ENCODE results near the gene CFAP45. TPM values are rescaled to one million over a fixed set of nuclear protein-coding genes. Genes with fewer than 3 reads are reported as not detected.

Gene CFAP45
- total and polyA plus RNA-seq, 9 of the 15 experiments (the other 6 are each of a cell fraction or from before 2014, with no cell fraction given) = 0.65 to 2.4 (median 1.5) TPM

- TF ChIP-seq LEF1 (IDR thresholded peaks at IDR 0.05) (no peak), THAP12 (CRISPR knock-in tag; IDR thresholded peaks at IDR 0.05) (no peak), ZNF589 (CRISPR knock-in tag; IDR thresholded peaks at IDR 0.05; ENCODE audit: low read depth) (peak; percentile 86; the same call in 1 of the 2 replicates), BCLAF1 (IDR thresholded peaks at IDR 0.05; ENCODE audit: borderline replicate concordance in 1 of 2, control insufficient read depth in 1 of 2, low read depth in 2 of 2, low read length in 1 of 2) (no peak), CBFA2T3 (IDR thresholded peaks at IDR 0.05) (no peak), DPF2 (IDR thresholded peaks at IDR 0.05) (peak; percentile 48; the same call in 1 of the 2 replicates), ZBTB9 (CRISPR knock-in tag; IDR thresholded peaks at IDR 0.05) (no peak), JUND (IDR thresholded peaks at IDR 0.05; ENCODE audit: borderline replicate concordance, low read depth, low read length) (peak; percentile 90), JUND (tag; IDR thresholded peaks at IDR 0.05; ENCODE audit: borderline replicate concordance, low read depth, low read length) (peak; percentile 77; the same call in 1 of the 3 replicates), CC2D1A (IDR thresholded peaks at IDR 0.05) (no peak), ETV6 (IDR thresholded peaks at IDR 0.05; ENCODE audit: borderline replicate concordance in 1 of 2, low read depth in 2 of 2, low read length in 1 of 2) (peak in 1 of 2 experiments; percentile 56; a peak in 1 of 4 replicates), ETV6 (CRISPR knock-in tag; IDR thresholded peaks at IDR 0.05; ENCODE audit: borderline replicate concordance) (no peak), FOS (IDR thresholded peaks at IDR 0.05; ENCODE audit: extremely low read depth, insufficient read length) (peak; percentile 5), MNT (conservative IDR thresholded peaks at IDR 0.05) (no peak), ARID3A (IDR thresholded peaks at IDR 0.05; ENCODE audit: borderline replicate concordance, low read depth, low read length) (no peak), FUS (optimal IDR thresholded peaks at IDR 0.05; ENCODE audit: low read depth, low read length) (no peak), XRCC5 (IDR thresholded peaks at IDR 0.05; ENCODE audit: low read depth, low read length) (no peak), TARDBP (IDR thresholded peaks at IDR 0.05) (no peak), ETS2 (tag; IDR thresholded peaks at IDR 0.05; ENCODE audit: borderline replicate concordance, poor library complexity, severe bottlenecking) (no peak)
Measured at GRCh38 chr1:159889821-159890252, 10.1 kb downstream of the CFAP45 start (continued).

Measured in K562 (cell line).